H1 (cell line): Measurements from ENCODE around the gene MEGF11. TPM values are rescaled to one million over a fixed set of nuclear protein-coding genes. Genes with fewer than 3 reads are reported as not detected.

Source experiments
- CTCF ChIA-PET: fragments of 300-600 bp; sonication (Branson Sonifier 250); formaldehyde crosslinking; loops from one replicate; lab custom pipeline; 2021; ENCODE audit not compliant: partially characterized antibody; lab: Charles Lee
- POLR2A ChIA-PET: fragments of 300-600 bp; sonication (Branson Sonifier 250); formaldehyde crosslinking; loops from one replicate; lab custom pipeline; 2021; ENCODE audit warnings: inconsistent platforms; ENCODE audit not compliant: partially characterized antibody; lab: Charles Lee
- DNase-seq, 2 experiments: peaks; one replicate each; pipeline versions ENCODE4 v3.0.0 to v3.0.0-alpha.2; 2010 to 2022; ENCODE audit warnings: low spot score in 2 of 2, low read depth in 1 of 2, mixed read lengths in 1 of 2
- FAIRE-seq: peaks from 2 replicates; lab custom pipeline; 2011; peaks lifted over from hg19 to GRCh38; lab: Jason Lieb, UNC
- H2AFZ ChIP-seq: 2 replicates; pipeline ENCODE4 v1.8.1; 2012; ENCODE audit warnings: low read length, inconsistent platforms
- H2AK5ac ChIP-seq: 2 replicates; pipeline ENCODE4 v1.6.1; 2013; ENCODE audit warnings: low read depth, low read length
- H2BK120ac ChIP-seq: replicated peaks from 2 replicates; pipeline ENCODE3; 2013; ENCODE audit warnings: low read depth, low read length, inconsistent platforms
- H2BK12ac ChIP-seq: 2 replicates; pipeline ENCODE4 v1.6.1; 2013; ENCODE audit warnings: low read depth, low read length
- H2BK15ac ChIP-seq: 2 replicates; pipeline ENCODE4 v1.6.1; 2013; ENCODE audit warnings: low read length
- H2BK20ac ChIP-seq: 2 replicates; pipeline ENCODE4 v1.6.1; 2013; ENCODE audit warnings: low read length
- H2BK5ac ChIP-seq: 2 replicates; pipeline ENCODE4 v1.6.1; 2013; ENCODE audit warnings: low read depth, low read length
- H3K14ac ChIP-seq: 2 replicates; pipeline ENCODE4 v1.6.1; 2013; ENCODE audit warnings: inconsistent platforms; ENCODE audit not compliant: insufficient read length
- H3K18ac ChIP-seq: 2 replicates; pipeline ENCODE4 v1.6.1; 2013; ENCODE audit warnings: low read length; ENCODE audit errors: extremely low read depth
- H3K23ac ChIP-seq: 2 replicates; pipeline ENCODE4 v1.6.1; 2013; ENCODE audit warnings: inconsistent platforms; ENCODE audit not compliant: insufficient read length
- H3K23me2 ChIP-seq: 2 replicates; pipeline ENCODE4 v1.6.1; 2013; ENCODE audit warnings: low read depth, low read length
- H3K27ac ChIP-seq: 2 replicates; pipeline ENCODE4 v1.6.1; 2011; ENCODE audit warnings: low read depth, low read length, inconsistent platforms
- H3K27me3 ChIP-seq, 4 experiments: replicated peaks in 1 of 4; 1 replicate in 1 of 4; 2 replicates in 3 of 4; pipeline versions ENCODE4 v1.6.1 to v1.8.1; 2011 to 2013; ENCODE audit warnings: low read length in 3 of 4, mild to moderate bottlenecking in 3 of 4, inconsistent platforms in 2 of 4, mixed read lengths in 2 of 4, moderate library complexity in 1 of 4; ENCODE audit not compliant: control insufficient read depth in 3 of 4, insufficient read depth in 3 of 4; ENCODE audit errors: extremely low read depth in 1 of 4
- H3K36me3 ChIP-seq, 4 experiments: 2 replicates each; pipeline versions ENCODE4 v1.6.1 to v1.8.1; 2011 to 2013; ENCODE audit warnings: mild to moderate bottlenecking in 4 of 4, low read length in 3 of 4, moderate library complexity in 2 of 4, control low read depth in 1 of 4, inconsistent platforms in 1 of 4; ENCODE audit not compliant: insufficient read depth in 4 of 4, control insufficient read depth in 2 of 4
- H3K4ac ChIP-seq: replicated peaks from 2 replicates; pipeline ENCODE3; 2013; ENCODE audit warnings: low read length, low read depth, mixed read lengths, inconsistent platforms; ENCODE audit not compliant: insufficient read length
- H3K4me1 ChIP-seq, 4 experiments: replicated peaks in 1 of 4; 1 replicate in 1 of 4; 2 replicates in 3 of 4; pipeline versions ENCODE4 v1.6.1 to v1.8.1; 2011 to 2013; ENCODE audit warnings: low read length in 3 of 4, inconsistent platforms in 2 of 4, mixed read lengths in 1 of 4; ENCODE audit not compliant: insufficient read depth in 4 of 4, control insufficient read depth in 3 of 4
- H3K4me2 ChIP-seq, 2 experiments: 2 replicates each; pipeline versions ENCODE4 v1.6.1 to v1.8.1; 2011 to 2013; ENCODE audit warnings: low read depth in 2 of 2, low read length in 2 of 2, control low read depth in 1 of 2, inconsistent platforms in 1 of 2, mild to moderate bottlenecking in 1 of 2; ENCODE audit not compliant: insufficient read depth in 1 of 2
- H3K4me3 ChIP-seq, 4 experiments: fragments of 200-600, 300-600 bp in 1 of 4; sonication (generic), shearing (Covaris generic), sonication (Bioruptor Twin) in 1 of 4; 2 replicates each; pipeline versions ENCODE4 v1.5.1 to v1.8.1; 2011 to 2016; ENCODE audit warnings: low read length in 4 of 4, low read depth in 3 of 4, control low read depth in 2 of 4, inconsistent platforms in 2 of 4, mild to moderate bottlenecking in 2 of 4, mixed read lengths in 1 of 4, moderate library complexity in 1 of 4; ENCODE audit not compliant: insufficient read depth in 2 of 4; ENCODE audit errors: extremely low read depth in 1 of 4
- H3K56ac ChIP-seq: replicated peaks from 2 replicates; pipeline ENCODE3; 2013; ENCODE audit warnings: low read depth, mild to moderate bottlenecking, mixed read lengths, low read length, inconsistent platforms; ENCODE audit not compliant: insufficient read length
- H3K79me1 ChIP-seq: 2 replicates; pipeline ENCODE4 v1.6.1; 2013; ENCODE audit warnings: low read depth, low read length, control low read depth
- H3K79me2 ChIP-seq, 2 experiments: 2 replicates each; pipeline versions ENCODE4 v1.6.1 to v1.8.1; 2012 to 2013; ENCODE audit warnings: low read length in 2 of 2, mild to moderate bottlenecking in 2 of 2, inconsistent platforms in 1 of 2; ENCODE audit not compliant: insufficient read depth in 2 of 2, control insufficient read depth in 1 of 2
- H3K9ac ChIP-seq, 4 experiments: replicated peaks in 1 of 4; 1 replicate in 1 of 4; 2 replicates in 3 of 4; pipeline versions ENCODE4 v1.6.1 to v1.8.1; 2011 to 2013; ENCODE audit warnings: low read depth in 3 of 4, low read length in 3 of 4, control low read depth in 2 of 4, mild to moderate bottlenecking in 2 of 4, moderate library complexity in 2 of 4, inconsistent platforms in 1 of 4; ENCODE audit errors: extremely low read depth in 1 of 4
- H3K9me3 ChIP-seq, 2 experiments: 2 replicates each; pipeline versions ENCODE4 v1.6.1 to v1.8.1; 2012 to 2013; ENCODE audit warnings: mild to moderate bottlenecking in 2 of 2, moderate library complexity in 2 of 2, control low read depth in 1 of 2, inconsistent platforms in 1 of 2, low read depth in 1 of 2, low read length in 1 of 2, mixed read lengths in 1 of 2; ENCODE audit not compliant: insufficient read depth in 2 of 2
- H4K20me1 ChIP-seq, 2 experiments: replicated peaks in 1 of 2; 2 replicates each; pipeline versions ENCODE3 to v1.8.1; 2011 to 2013; ENCODE audit warnings: inconsistent platforms in 2 of 2, low read length in 2 of 2, mild to moderate bottlenecking in 1 of 2; ENCODE audit not compliant: insufficient read depth in 2 of 2, control insufficient read depth in 1 of 2
- H4K5ac ChIP-seq: 2 replicates; pipeline ENCODE4 v1.6.1; 2013; ENCODE audit warnings: low read length, low read depth, mixed read lengths, inconsistent platforms; ENCODE audit not compliant: insufficient read length
- H4K8ac ChIP-seq: 2 replicates; pipeline ENCODE4 v1.8.0; 2013; ENCODE audit warnings: mild to moderate bottlenecking, moderate library complexity, low read length, inconsistent platforms; ENCODE audit not compliant: insufficient read depth; ENCODE audit errors: extremely low read depth
- H4K91ac ChIP-seq: replicated peaks from 2 replicates; pipeline ENCODE3; 2013; ENCODE audit warnings: low read length, mixed read lengths, inconsistent platforms; ENCODE audit not compliant: insufficient read length
- CTBP2 ChIP-seq: IDR thresholded peaks from 2 replicates; pipeline ENCODE4 v1.7.0; 2011; ENCODE audit warnings: borderline replicate concordance, mild to moderate bottlenecking, moderate library complexity, mixed read lengths, low read length; ENCODE audit not compliant: insufficient read depth, insufficient read length
- EGR1 ChIP-seq: IDR thresholded peaks from 2 replicates; pipeline ENCODE4 v1.6.1; 2011; ENCODE audit warnings: low read depth, low read length, borderline replicate concordance
- EP300 ChIP-seq, 2 experiments: IDR thresholded peaks; 1 replicate in 1 of 2; 2 replicates in 1 of 2; pipeline ENCODE4 v1.6.1; 2011 to 2012; ENCODE audit warnings: low read depth in 2 of 2, low read length in 2 of 2, mild to moderate bottlenecking in 2 of 2, borderline replicate concordance in 1 of 2, inconsistent platforms in 1 of 2, moderate library complexity in 1 of 2
- JUND ChIP-seq: IDR thresholded peaks from 2 replicates; pipeline ENCODE4 v1.6.1; 2011; ENCODE audit warnings: mild to moderate bottlenecking, improper control_type of control experiment, low read length
- MAFK ChIP-seq: IDR thresholded peaks from 2 replicates; pipeline ENCODE4 v1.6.1; 2012; ENCODE audit warnings: low read depth, mild to moderate bottlenecking, improper control_type of control experiment, low read length
- NANOG ChIP-seq: IDR thresholded peaks from 2 replicates; pipeline ENCODE4 v1.6.1; 2011; ENCODE audit warnings: low read length, low read depth, mild to moderate bottlenecking, inconsistent platforms; ENCODE audit not compliant: insufficient read depth, poor library complexity, severe bottlenecking
- POLR2A ChIP-seq, 2 experiments: IDR thresholded peaks; 1 replicate in 1 of 2; 2 replicates in 1 of 2; pipeline ENCODE4 v1.6.1; 2011; ENCODE audit warnings: low read depth in 2 of 2, low read length in 2 of 2, mild to moderate bottlenecking in 2 of 2; ENCODE audit errors: control extremely low read depth in 1 of 2
- POLR2AphosphoS5 ChIP-seq: IDR thresholded peaks from 2 replicates; pipeline ENCODE4 v1.6.1; 2011; ENCODE audit warnings: low read depth, low read length
- SIX5 ChIP-seq: IDR thresholded peaks from 2 replicates; pipeline ENCODE4 v1.6.1; 2011; ENCODE audit warnings: mild to moderate bottlenecking, low read depth, low read length
- SP2 ChIP-seq: IDR thresholded peaks from 2 replicates; pipeline ENCODE4 v1.6.1; 2012; ENCODE audit warnings: mild to moderate bottlenecking, low read length, inconsistent platforms
- SRF ChIP-seq: IDR thresholded peaks from 2 replicates; pipeline ENCODE4 v1.6.1; 2011; ENCODE audit warnings: mild to moderate bottlenecking, low read depth, low read length, moderate library complexity
- WGBS, 2 experiments: shearing (Covaris generic) in 1 of 2; methylation state at CpG; one replicate each; pipeline versions ENCODE4 v1.1.6 to v1.1.7; 2013 to 2015; ENCODE audit warnings: low lambda C conversion rate in 2 of 2, mixed read lengths in 2 of 2, inconsistent platforms in 1 of 2, low coverage in 1 of 2, missing lambda C conversion rate in 1 of 2; ENCODE audit not compliant: insufficient replicate concordance in 2 of 2, insufficient coverage in 1 of 2, insufficient read length in 1 of 2; ENCODE audit errors: extremely low coverage in 1 of 2, missing lambda C conversion rate in 1 of 2; 5-methylcytosine and 5-hydroxymethylcytosine counted together
- polyA plus RNA-seq, 7 experiments: library from polyadenylated mRNA; depleted of rRNA in 3 of 7; stranded (reverse) in 5 of 7; unstranded in 2 of 7; fragments of >200 nt in 5 of 7; fragments of 200-250 nt in 2 of 7; gene quantifications; 1 replicate in 5 of 7; 2 replicates in 1 of 7; 4 replicates in 1 of 7; pipeline versions ENCODE4 v1.2.1 to v1.2.3, GENCODE V29; 2011 to 2013; ENCODE audit warnings: missing spikeins in 2 of 7, mixed read lengths in 2 of 7
- total RNA-seq: library from RNA; stranded (reverse); fragmentation: NEBNext Ultra II Directional; extraction: Animal tissue kit (Norgen Biotek cat#: 25700); gene quantifications from 2 replicates; pipeline ENCODE4 v1.2.1, GENCODE V29; 2021

The MEGF11 gene
- total and polyA plus RNA-seq, 2 of the 8 experiments (the other 6 are each of a cell fraction or from before 2014, with no cell fraction given) = 4.4 to 4.8 TPM

GRCh38 chr15:65996901-65997300 lies 256.6 kb downstream of the MEGF11 start:
- Histone ChIP-seq H3K9me3 (no peaks in the 10 kb centered on the region), H4K8ac (no peak overlapping the region; the same call in 1 of the 2 replicates), H2BK20ac (no peak overlapping the region), H2BK12ac (0 out of 2 replicates have a peak overlapping the region, but pooled peaks have one; percentile 0), H3K23ac (no peak overlapping the region), H4K91ac (no peak overlapping the region), H4K20me1 (no peaks in the 10 kb centered on the region), H3K56ac (no peak overlapping the region), H2BK15ac (no peak overlapping the region), H3K14ac (no peak overlapping the region), H3K4me1 (peaks cover 1 to 23% (median 5%) of the 10 kb centered on the region in 4 experiments; a peak in 6 of 7 replicates), H4K5ac (no peak overlapping the region), H3K79me2 (no peaks in the 10 kb centered on the region), H3K4ac (no peak overlapping the region), H2BK5ac (no peak overlapping the region), H2AK5ac (no peak overlapping the region), H3K9ac (no peak overlapping the region), H3K4me3 (no peak overlapping the region), H3K4me2 (no peak overlapping the region), H2BK120ac (no peak overlapping the region), H3K23me2 (no peaks in the 10 kb centered on the region), H3K27me3 (peaks cover 0 to 4% (median 0%) of the 10 kb centered on the region in 4 experiments; a peak in 1 of 7 replicates), H3K36me3 (no peaks in the 10 kb centered on the region), H3K79me1 (no peaks in the 10 kb centered on the region; the same call in 1 of the 2 replicates), H2AFZ (no peak overlapping the region), H3K18ac (no peak overlapping the region), H3K27ac (no peak overlapping the region)
- FAIRE-seq = no peak
- 91% methylated on average over 5 of the region's 5 CpGs; no CpG with 5 or more reads in 1 of the 2 experiments for WGBS, 2 experiments
- TF ChIP-seq EGR1 (no peak), EP300 (IDR thresholded peaks at IDR 0.05; ENCODE audit: borderline replicate concordance in 1 of 2, low read depth in 2 of 2, low read length in 2 of 2) (no peak), JUND (no peak), POLR2AphosphoS5 (no peak), SRF (no peak), POLR2A (IDR thresholded peaks at IDR 0.05; ENCODE audit: control extremely low read depth in 1 of 2, low read depth in 2 of 2, low read length in 2 of 2) (no peak), CTBP2 (no peak), SP2 (no peak), NANOG (no peak), SIX5 (no peak), MAFK (no peak)
- ChIA-PET CTCF (interaction anchor here (0.7 to 9.7 kb wide), 6 partner anchors 16 to 94 kb away, joined by 3 to 70 read pairs (median 4); no protein-coding TSS in a partner anchor), POLR2A (no interaction called here)
- no peak for DNase-seq
